ENCODE data around the gene CDH4.

The CDH4 gene

GRCh38 chr20:61433816-61434215, 181.8 kb downstream of the CDH4 start:
- in situ Hi-C loops (cut with MboI; ENCODE audit: low sequenced_read_pairs), result no loop called here

- in situ Hi-C loops (cut with MboI; ENCODE audit: low sequenced_read_pairs), result no loop called here
These were observed 182.3 kb downstream of the CDH4 start for GRCh38 chr20:61434341-61434781.

GRCh38 chr20:61435184-61435822, 183.2 kb downstream of the CDH4 start:
- in situ Hi-C loops (cut with MboI; ENCODE audit: low sequenced_read_pairs), result no loop called here

GRCh38 chr20:61435823-61436220, 183.8 kb downstream of the CDH4 start:
- in situ Hi-C loops (cut with MboI; ENCODE audit: low sequenced_read_pairs), result no loop called here

- in situ Hi-C loops (cut with MboI; ENCODE audit: low sequenced_read_pairs), result no loop called here
These were observed 184.2 kb downstream of the CDH4 start for GRCh38 chr20:61436283-61436666.

- in situ Hi-C loops (cut with MboI; ENCODE audit: low sequenced_read_pairs), result no loop called here
These were observed 184.7 kb downstream of the CDH4 start for GRCh38 chr20:61436667-61437279.

GRCh38 chr20:61437280-61438206, 185.5 kb downstream of the CDH4 start:
- in situ Hi-C loops (cut with MboI; ENCODE audit: low sequenced_read_pairs), result no loop called here

- in situ Hi-C loops (cut with MboI; ENCODE audit: low sequenced_read_pairs), result no loop called here
These were observed 186.2 kb downstream of the CDH4 start for GRCh38 chr20:61438285-61438684.

- in situ Hi-C loops (cut with MboI; ENCODE audit: low sequenced_read_pairs), result no loop called here
These were observed 187.2 kb downstream of the CDH4 start for GRCh38 chr20:61439251-61439650.

- in situ Hi-C loops (cut with MboI; ENCODE audit: low sequenced_read_pairs), result no loop called here
These were observed 188.5 kb downstream of the CDH4 start for GRCh38 chr20:61440548-61441055.

GRCh38 chr20:61441537-61441936, 189.5 kb downstream of the CDH4 start:
- in situ Hi-C loops (cut with MboI; ENCODE audit: low sequenced_read_pairs), result no loop called here

GRCh38 chr20:61442075-61442670, 190.1 kb downstream of the CDH4 start:
- in situ Hi-C loops (cut with MboI; ENCODE audit: low sequenced_read_pairs), result no loop called here

- in situ Hi-C loops (cut with MboI; ENCODE audit: low sequenced_read_pairs), result no loop called here
These were observed 190.7 kb downstream of the CDH4 start for GRCh38 chr20:61442718-61443117.

- in situ Hi-C loops (cut with MboI; ENCODE audit: low sequenced_read_pairs), result no loop called here
These were observed 191.5 kb downstream of the CDH4 start for GRCh38 chr20:61443443-61444126.

- in situ Hi-C loops (cut with MboI; ENCODE audit: low sequenced_read_pairs), result no loop called here
These were observed 192.6 kb downstream of the CDH4 start for GRCh38 chr20:61444637-61445036.

GRCh38 chr20:61445138-61445537, 193.1 kb downstream of the CDH4 start:
- in situ Hi-C loops (cut with MboI; ENCODE audit: low sequenced_read_pairs), result no loop called here

GRCh38 chr20:61445741-61446140, 193.7 kb downstream of the CDH4 start:
- in situ Hi-C loops (cut with MboI; ENCODE audit: low sequenced_read_pairs), result no loop called here

- in situ Hi-C loops (cut with MboI; ENCODE audit: low sequenced_read_pairs), result no loop called here
These were observed 195.9 kb downstream of the CDH4 start for GRCh38 chr20:61447952-61448351.

- in situ Hi-C loops (cut with MboI; ENCODE audit: low sequenced_read_pairs), result no loop called here
These were observed 196.3 kb downstream of the CDH4 start for GRCh38 chr20:61448386-61448785.

GRCh38 chr20:61449057-61449609, 197.1 kb downstream of the CDH4 start:
- in situ Hi-C loops (cut with MboI; ENCODE audit: low sequenced_read_pairs), result no loop called here

Measured in hTERT RPE-1 (cell line).